HepG2 (cell line): Measurements from ENCODE around the gene VAMP2. TPM values are rescaled to one million over a fixed set of nuclear protein-coding genes. Genes with fewer than 3 reads are reported as not detected.

Experiments
- ATAC-seq: fragments of 200-7000 bp; cut with Tn5 transposase; 3 replicates; pipeline ENCODE4 v1.9.1; 2020; ENCODE audit warnings: mild to moderate bottlenecking, moderate library complexity
- BruUV-seq: library from RNA; stranded (reverse); fragments of 400-500 nt; replicated peaks from 2 replicates; lab custom pipeline; 2021; lab: Mats Ljungman, UMichigan
- CTCF ChIA-PET: fragments of 300-600 bp; formaldehyde crosslinking; extraction: SDS; loops from one replicate; lab custom pipeline; 2021; ENCODE audit warnings: low total read pairs, inconsistent platforms, low intra/inter-chr PET ratio; lab: Yijun Ruan, JAX
- POLR2A ChIA-PET: fragments of 350-600 bp; sonication (Branson Sonifier 250); formaldehyde crosslinking; loops from one replicate; lab custom pipeline; 2020; ENCODE audit warnings: antibody characterized with exemption, inconsistent platforms; lab: Yijun Ruan, JAX
- DNase-seq: peaks from one replicate; pipeline ENCODE4 v3.0.0-alpha.2; 2015; ENCODE audit warnings: low spot score
- FAIRE-seq: peaks from 3 replicates; lab custom pipeline; 2011; peaks lifted over from hg19 to GRCh38; lab: Jason Lieb, UNC
- H2AFZ ChIP-seq: one replicate; pipeline ENCODE4 v1.6.1; 2011; ENCODE audit warnings: low read length, inconsistent platforms
- H3K27ac ChIP-seq: fragments of 300-600 bp; 3 replicates; pipeline ENCODE4 v1.8.0; 2011; ENCODE audit warnings: mixed run types, mild to moderate bottlenecking, mixed read lengths, low read length, inconsistent platforms; ENCODE audit not compliant: insufficient read depth; ENCODE audit errors: extremely low read length
- H3K27me3 ChIP-seq, 2 experiments: fragments of 200-600 bp in 1 of 2; 2 replicates in 1 of 2; 3 replicates in 1 of 2; pipeline versions ENCODE4 v1.6.0 to v1.8.0; 2011; ENCODE audit warnings: low read length in 2 of 2, mild to moderate bottlenecking in 2 of 2, moderate library complexity in 2 of 2, inconsistent platforms in 1 of 2; ENCODE audit not compliant: insufficient read depth in 2 of 2, control insufficient read depth in 1 of 2
- H3K36me3 ChIP-seq, 2 experiments: fragments of 200-600 bp in 1 of 2; replicated peaks in 1 of 2; 2 replicates in 1 of 2; 3 replicates in 1 of 2; pipeline versions ENCODE4 v1.5.1 to v1.8.0; 2011; ENCODE audit warnings: low read length in 2 of 2, inconsistent platforms in 1 of 2; ENCODE audit not compliant: insufficient read depth in 2 of 2, control insufficient read depth in 1 of 2
- H3K4me1 ChIP-seq: 2 replicates; pipeline ENCODE4 v1.5.1; 2012; ENCODE audit warnings: low read length, inconsistent platforms; ENCODE audit not compliant: insufficient read depth
- H3K4me2 ChIP-seq: 2 replicates; pipeline ENCODE4 v1.6.0; 2011; ENCODE audit warnings: low read depth, low read length, inconsistent platforms
- H3K4me3 ChIP-seq, 3 experiments: fragments of 200-600 bp in 1 of 3; sonication (generic), shearing (Covaris generic) in 1 of 3; replicated peaks in 1 of 3; 2 replicates each; pipeline ENCODE4 v1.5.1; 2011 to 2016; ENCODE audit warnings: low read length in 3 of 3, inconsistent platforms in 2 of 3, low read depth in 2 of 3, mild to moderate bottlenecking in 2 of 3, control low read depth in 1 of 3, mixed read lengths in 1 of 3; ENCODE audit not compliant: insufficient read depth in 1 of 3
- H3K79me2 ChIP-seq: one replicate; pipeline ENCODE4 v1.6.1; 2011; ENCODE audit warnings: low read length, inconsistent platforms; ENCODE audit not compliant: insufficient read depth
- H3K9ac ChIP-seq: 2 replicates; pipeline ENCODE4 v1.6.0; 2011; ENCODE audit warnings: mild to moderate bottlenecking, low read depth, low read length, inconsistent platforms; ENCODE audit not compliant: insufficient read depth
- H3K9me3 ChIP-seq: 2 replicates; pipeline ENCODE4 v1.5.1; 2012; ENCODE audit warnings: mild to moderate bottlenecking, low read length
- H4K20me1 ChIP-seq: 2 replicates; pipeline ENCODE4 v1.6.0; 2011; ENCODE audit warnings: inconsistent platforms, mild to moderate bottlenecking, low read length, moderate library complexity; ENCODE audit not compliant: insufficient read depth
- AHR ChIP-seq: IDR thresholded peaks from 2 replicates; pipeline ENCODE4 v1.6.1; 2018; ENCODE audit warnings: missing genetic modification reagents, missing compliant biosample characterization
- ELF4 ChIP-seq: sonication (generic); formaldehyde crosslinking; IDR thresholded peaks from 2 replicates; pipeline ENCODE4 v1.5.0; 2020; ENCODE audit warnings: missing genetic modification reagents, mild to moderate bottlenecking, moderate library complexity, borderline replicate concordance
- FOXO1 ChIP-seq: sonication (generic); formaldehyde crosslinking; IDR thresholded peaks from 2 replicates; pipeline ENCODE4 v1.4.0; 2020; ENCODE audit warnings: missing genetic modification reagents
- GPN1 ChIP-seq: sonication (generic); formaldehyde crosslinking; IDR thresholded peaks from 2 replicates; pipeline ENCODE4 v1.5.1; 2020; ENCODE audit warnings: missing genetic modification reagents, borderline replicate concordance
- IRF1 ChIP-seq: sonication (generic); formaldehyde crosslinking; IDR thresholded peaks from 2 replicates; pipeline ENCODE4 v1.4.0; 2020; ENCODE audit warnings: low read depth, mild to moderate bottlenecking, missing genetic modification reagents
- KLF15 ChIP-seq: sonication (generic); formaldehyde crosslinking; IDR thresholded peaks from 2 replicates; pipeline ENCODE4 v1.8.1; 2023; ENCODE audit warnings: borderline replicate concordance, mild to moderate bottlenecking, inconsistent platforms, missing genetic modification reagents, mixed read lengths
- LBX2 ChIP-seq: sonication (generic); formaldehyde crosslinking; IDR thresholded peaks from 2 replicates; pipeline ENCODE4 v1.5.0; 2020; ENCODE audit warnings: missing genetic modification reagents, mild to moderate bottlenecking, borderline replicate concordance
- MATR3 ChIP-seq: sonication (generic); formaldehyde crosslinking; IDR thresholded peaks from 2 replicates; pipeline ENCODE4 v1.4.0; 2020; ENCODE audit warnings: missing genetic modification reagents
- NR3C1 ChIP-seq: sonication (generic); formaldehyde crosslinking; IDR thresholded peaks from 2 replicates; pipeline ENCODE4 v1.4.0; 2020; ENCODE audit warnings: missing genetic modification reagents
- POLR2AphosphoS2 ChIP-seq: IDR thresholded peaks from 2 replicates; pipeline ENCODE4 v1.6.1; 2011; ENCODE audit warnings: low read depth, low read length, improper control_type of control experiment
- SALL2 ChIP-seq: sonication (generic); formaldehyde crosslinking; IDR thresholded peaks from 2 replicates; pipeline ENCODE4 v1.8.1; 2023; ENCODE audit warnings: mild to moderate bottlenecking, missing genetic modification reagents, inconsistent platforms
- TAF1 ChIP-seq: sonication (generic); formaldehyde crosslinking; IDR thresholded peaks from 2 replicates; pipeline ENCODE4 v1.4.0; 2020; ENCODE audit warnings: missing genetic modification reagents
- TOPORS ChIP-seq: sonication (generic); formaldehyde crosslinking; IDR thresholded peaks from 2 replicates; pipeline ENCODE4 v1.8.0; 2023; ENCODE audit warnings: mild to moderate bottlenecking, missing genetic modification reagents
- ZFP62 ChIP-seq: sonication (generic); formaldehyde crosslinking; IDR thresholded peaks from 2 replicates; pipeline ENCODE4 v1.4.0; 2020; ENCODE audit warnings: missing genetic modification reagents
- ZNF256 ChIP-seq: sonication (generic); formaldehyde crosslinking; conservative IDR thresholded peaks from 2 replicates; pipeline ENCODE4 v1.4.0; 2020; ENCODE audit warnings: missing genetic modification reagents
- ZNF451 ChIP-seq: sonication (generic); formaldehyde crosslinking; IDR thresholded peaks from 2 replicates; pipeline ENCODE4 v1.5.0; 2020; ENCODE audit warnings: mild to moderate bottlenecking, missing genetic modification reagents
- ZNF513 ChIP-seq: sonication (generic); formaldehyde crosslinking; conservative IDR thresholded peaks from 2 replicates; pipeline ENCODE4 v1.5.0; 2020; ENCODE audit warnings: missing genetic modification reagents
- WGBS: methylation state at CpG from one replicate; pipeline ENCODE4 v1.1.6; 2017; ENCODE audit warnings: low lambda C conversion rate; 5-methylcytosine and 5-hydroxymethylcytosine counted together
- in situ Hi-C: cut with HindIII; loops from 2 replicates; pipeline ENCODE4 v1.10.0; 2017; ENCODE audit warnings: low pct_unique_long_range_greater_than_20kb; ENCODE audit not compliant: extremely low pct_ligation_motif_present
- intact Hi-C: fragments of 100-400 bp; cut with micrococcal nuclease; formaldehyde crosslinking; loops from one replicate; pipeline ENCODE4 v1.10.0; 2022; ENCODE audit not compliant: unreplicated experiment
- polyA plus RNA-seq, 8 experiments: library from polyadenylated mRNA; depleted of rRNA in 3 of 8; stranded (reverse) in 7 of 8; unstranded in 1 of 8; fragments of >200 nt; fragmentation: Illumina TruSeq in 4 of 8; extraction: Trizol in 4 of 8; gene quantifications; 2 replicates each; pipeline versions ENCODE4 v1.2.1 to v1.2.3, GENCODE V29; 2011 to 2016; ENCODE audit warnings: low read depth in 4 of 8, missing spikeins in 1 of 8, mixed read lengths in 1 of 8; ENCODE audit not compliant: insufficient read depth in 1 of 8
- total RNA-seq, 5 experiments: library from RNA; depleted of rRNA; stranded (reverse); fragments of >200 nt; fragmentation: Illumina TruSeq; extraction: Trizol; gene quantifications; 2 replicates each; pipeline ENCODE4 v1.2.3, GENCODE V29; 2016; ENCODE audit warnings: low read depth in 1 of 5
- TF ChIP-seq, protein P1 (sequence below): sonication (generic); formaldehyde crosslinking; conservative IDR thresholded peaks from 2 replicates; pipeline ENCODE4 v1.4.0; 2020; ENCODE audit warnings: missing genetic modification reagents
- TF ChIP-seq, protein P2 (sequence below): sonication (generic); formaldehyde crosslinking; IDR thresholded peaks from 2 replicates; pipeline ENCODE4 v1.4.0; 2020; ENCODE audit warnings: mild to moderate bottlenecking, missing genetic modification reagents

VAMP2 gene
- total and polyA plus RNA-seq, 2 of the 13 experiments (the other 11 are each of a cell fraction or from before 2014, with no cell fraction given) = 3.9 to 17.2 TPM

GRCh38 chr17:8176197-8176940 lies 13.6 kb upstream of the VAMP2 start, which contains the start of gene TMEM107:
Gene TMEM107 (minus strand): TSS chr17:8176380. CDS start chr17:8176286, 94 bp downstream.
- CTCF ChIA-PET = no interaction called here
- intact Hi-C loops = no loop called here
- peak; percentile 80 for DNase-seq
- TF ChIP-seq LBX2 (CRISPR knock-in tag) (no peak), SALL2 (CRISPR knock-in tag) (no peak), AHR (CRISPR knock-in tag) (no peak), ZNF513 (CRISPR knock-in tag) (no peak), TAF1 (CRISPR knock-in tag) (peak; percentile 48; the same call in 1 of the 2 replicates), MATR3 (CRISPR knock-in tag) (no peak), ZNF256 (no peak; the same call in 1 of the 2 replicates), FOXO1 (CRISPR knock-in tag) (no peak), TOPORS (CRISPR knock-in tag) (no peak), IRF1 (CRISPR knock-in tag) (no peak), POLR2AphosphoS2 (no peak), ZNF451 (CRISPR knock-in tag) (no peak; the same call in 1 of the 2 replicates), ELF4 (CRISPR knock-in tag) (no peak), ZFP62 (CRISPR knock-in tag) (no peak), KLF15 (no peak), NR3C1 (CRISPR knock-in tag) (no peak), GPN1 (CRISPR knock-in tag) (no peak)
- TF ChIP-seq, protein P1, sequence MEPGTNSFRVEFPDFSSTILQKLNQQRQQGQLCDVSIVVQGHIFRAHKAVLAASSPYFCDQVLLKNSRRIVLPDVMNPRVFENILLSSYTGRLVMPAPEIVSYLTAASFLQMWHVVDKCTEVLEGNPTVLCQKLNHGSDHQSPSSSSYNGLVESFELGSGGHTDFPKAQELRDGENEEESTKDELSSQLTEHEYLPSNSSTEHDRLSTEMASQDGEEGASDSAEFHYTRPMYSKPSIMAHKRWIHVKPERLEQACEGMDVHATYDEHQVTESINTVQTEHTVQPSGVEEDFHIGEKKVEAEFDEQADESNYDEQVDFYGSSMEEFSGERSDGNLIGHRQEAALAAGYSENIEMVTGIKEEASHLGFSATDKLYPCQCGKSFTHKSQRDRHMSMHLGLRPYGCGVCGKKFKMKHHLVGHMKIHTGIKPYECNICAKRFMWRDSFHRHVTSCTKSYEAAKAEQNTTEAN (CRISPR knock-in tag) = no peak
- TF ChIP-seq, protein P2, sequence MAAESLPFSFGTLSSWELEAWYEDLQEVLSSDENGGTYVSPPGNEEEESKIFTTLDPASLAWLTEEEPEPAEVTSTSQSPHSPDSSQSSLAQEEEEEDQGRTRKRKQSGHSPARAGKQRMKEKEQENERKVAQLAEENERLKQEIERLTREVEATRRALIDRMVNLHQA (CRISPR knock-in tag) = no peak

More at GRCh38 chr17:8176197-8176940, 13.6 kb upstream of the VAMP2 start, which contains the start of gene TMEM107:
- BruUV-seq = TSS peak; percentile 73
- no peaks in the 10 kb centered on the region for H3K36me3 ChIP-seq
- peaks cover 50% of the 10 kb centered on the region for H3K4me1 ChIP-seq
- H3K4me3 ChIP-seq = peak within 1 kb of the TSS; percentile 63 to 86 (median 83)
- no peaks in the 10 kb centered on the region for H3K9me3 ChIP-seq
- no peaks in the 10 kb centered on the region for H4K20me1 ChIP-seq
- 0% methylated on average over 18 of the region's 56 CpGs for WGBS
- in situ Hi-C loops = no loop called here
- POLR2A ChIA-PET = interaction anchor here (0.5 to 4.5 kb wide), 7 partner anchors 12 to 119 kb away, joined by 3 to 160 read pairs (median 5); partner anchors contain the start of genes AURKB, BORCS6 and SLC25A35
- no peaks in the 10 kb centered on the region for H3K79me2 ChIP-seq
- FAIRE-seq = no peak
- peak within 1 kb of the TSS; percentile 74 for H3K9ac ChIP-seq
- H3K27me3 ChIP-seq = no peaks in the 10 kb centered on the region; a peak in 1 of 5 replicates
- H3K27ac ChIP-seq = peak within 1 kb of the TSS; percentile 65
- peak; percentile 82 for ATAC-seq
- H3K4me2 ChIP-seq = peak within 1 kb of the TSS; percentile 95
- H2AFZ ChIP-seq = peak within 1 kb of the TSS; percentile 18
